Sigmoid colon (tissue), 7 donors: Measurements from ENCODE around the gene PABPN1. TPM values are rescaled to one million over a fixed set of nuclear protein-coding genes. Genes with fewer than 3 reads are reported as not detected.

Source experiments
- DNase-seq: peaks from one replicate; pipeline ENCODE4 v3.0.0-alpha.2; 2019
- H3K27ac ChIP-seq, 4 donors: fragments of 200-600 bp; sonication (generic); one replicate each; pipeline ENCODE4 v1.5.1; 2016 to 2019; ENCODE audit warnings: mild to moderate bottlenecking in 1 of 4
- H3K27me3 ChIP-seq, 3 donors: fragments of 200-600 bp; sonication (generic); one replicate each; pipeline ENCODE4 v1.5.1; 2019; ENCODE audit warnings: mild to moderate bottlenecking in 1 of 3
- H3K36me3 ChIP-seq, 4 donors: fragments of 200-600 bp; sonication (generic); one replicate each; pipeline ENCODE4 v1.5.1; 2016 to 2019
- H3K4me1 ChIP-seq, 4 donors: fragments of 200-600 bp; sonication (generic); one replicate each; pipeline ENCODE4 v1.5.1; 2017 to 2019
- H3K4me3 ChIP-seq, 4 donors: fragments of 200-600 bp; sonication (generic); one replicate each; pipeline ENCODE4 v1.5.1; 2017 to 2019; ENCODE audit warnings: mild to moderate bottlenecking in 2 of 4, moderate library complexity in 1 of 4
- H3K9me3 ChIP-seq, 4 donors: fragments of 200-600 bp in 3 of 4; sonication (generic) in 3 of 4; one replicate each; pipeline versions ENCODE4 v1.5.1 to v1.6.1; 2013 to 2019
- EP300 ChIP-seq, 4 donors: sonication (generic); formaldehyde crosslinking; IDR thresholded peaks; one replicate each; pipeline ENCODE4 v1.6.1; 2017; ENCODE audit warnings: antibody characterized with exemption in 4 of 4
- POLR2A ChIP-seq, 2 donors: fragments of 450-650 bp; IDR thresholded peaks; one replicate each; pipeline ENCODE4 v1.6.1; 2016; ENCODE audit warnings: antibody characterized with exemption in 2 of 2, mild to moderate bottlenecking in 2 of 2, moderate library complexity in 2 of 2
- POLR2AphosphoS5 ChIP-seq, 4 donors: sonication (generic); formaldehyde crosslinking; IDR thresholded peaks; one replicate each; pipeline ENCODE4 v1.6.1; 2017; ENCODE audit warnings: antibody characterized with exemption in 4 of 4
- WGBS, 2 donors: extraction: QIAGEN DNeasy Blood & Tissue Kit; methylation state at CpG; one replicate each; pipeline ENCODE4 v1.1.7; 2013; 5-methylcytosine and 5-hydroxymethylcytosine counted together
- intact Hi-C: fragments of 100-400 bp; cut with DNase I; formaldehyde crosslinking; loops from one replicate; pipeline ENCODE4 v1.15.1; 2023
- polyA plus RNA-seq, 3 donors: library from polyadenylated mRNA; stranded (reverse); fragments of 200-250 nt; gene quantifications; one replicate each; pipeline ENCODE4 v1.2.3, GENCODE V29; 2013
- total RNA-seq, 4 donors: library from RNA; depleted of rRNA; stranded (reverse); fragments of >200 nt; gene quantifications; one replicate each; pipeline ENCODE4 v1.1.0, GENCODE V29; 2016
- TF ChIP-seq, protein P1 (sequence below), 4 experiments: fragments of 450-650 bp in 3 of 4; fragments of 200-600 bp in 1 of 4; IDR thresholded peaks; one replicate each; pipeline ENCODE4 v1.5.1; 2016 to 2019; ENCODE audit warnings: antibody characterized with exemption in 4 of 4, mild to moderate bottlenecking in 3 of 4, moderate library complexity in 2 of 4
- donor health status: healthy with polysubstance abuse.
- donor health status: Bipolar disorder and iron deficiency.
- donor health status: healthy.

PABPN1 gene
- total and polyA plus RNA-seq, 7 donors, result 38.3 to 137 (median 69.1) TPM

DNA sequence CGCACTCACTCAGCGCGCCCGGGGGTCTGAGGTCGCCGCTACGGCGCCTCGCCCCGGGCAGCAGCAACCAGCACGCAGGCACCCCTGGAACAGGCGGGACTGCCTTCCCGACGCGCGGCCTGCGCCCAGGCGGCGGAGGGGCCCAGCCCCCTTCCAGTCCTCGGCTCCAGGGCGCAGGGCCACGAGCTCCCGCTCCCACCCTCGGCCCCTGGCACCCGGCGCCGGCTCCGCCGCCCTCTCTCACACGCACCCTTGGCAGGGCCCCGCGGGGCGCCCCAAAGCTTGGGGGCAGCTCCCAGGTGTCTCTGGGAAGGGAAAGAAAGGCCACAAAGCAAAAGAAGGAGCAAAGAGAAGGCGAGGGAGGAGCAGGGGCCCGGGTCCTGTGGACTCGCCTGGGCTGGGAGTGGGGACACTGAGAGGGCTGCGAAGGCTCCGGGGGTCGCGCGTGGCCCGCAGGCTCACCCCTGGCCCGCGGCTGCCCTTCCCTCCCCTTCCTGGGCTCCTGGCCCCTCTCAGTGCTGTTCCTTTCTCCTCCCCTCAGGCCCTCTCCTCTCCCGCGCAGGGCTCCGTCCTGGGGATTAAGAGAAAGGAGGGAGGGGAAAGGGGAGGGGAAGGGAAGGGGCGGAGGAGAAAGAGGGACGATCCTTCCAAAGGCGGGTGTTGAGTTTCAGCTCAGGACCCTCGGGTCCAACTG lies 44.6 kb downstream of the PABPN1 start:
- Histone ChIP-seq H3K27me3 (no peaks in the 10 kb centered on the region), H3K9me3 (no peaks in the 10 kb centered on the region), H3K4me1 (peaks cover 0 to 58% (median 32%) of the 10 kb centered on the region in 4 donors), H3K4me3 (peak overlapping the region; percentile 42 to 75 (median 65)), H3K36me3 (no peaks in the 10 kb centered on the region), H3K27ac (peak overlapping the region; percentile 92 to 98 (median 94))
- TF ChIP-seq, protein P1, sequence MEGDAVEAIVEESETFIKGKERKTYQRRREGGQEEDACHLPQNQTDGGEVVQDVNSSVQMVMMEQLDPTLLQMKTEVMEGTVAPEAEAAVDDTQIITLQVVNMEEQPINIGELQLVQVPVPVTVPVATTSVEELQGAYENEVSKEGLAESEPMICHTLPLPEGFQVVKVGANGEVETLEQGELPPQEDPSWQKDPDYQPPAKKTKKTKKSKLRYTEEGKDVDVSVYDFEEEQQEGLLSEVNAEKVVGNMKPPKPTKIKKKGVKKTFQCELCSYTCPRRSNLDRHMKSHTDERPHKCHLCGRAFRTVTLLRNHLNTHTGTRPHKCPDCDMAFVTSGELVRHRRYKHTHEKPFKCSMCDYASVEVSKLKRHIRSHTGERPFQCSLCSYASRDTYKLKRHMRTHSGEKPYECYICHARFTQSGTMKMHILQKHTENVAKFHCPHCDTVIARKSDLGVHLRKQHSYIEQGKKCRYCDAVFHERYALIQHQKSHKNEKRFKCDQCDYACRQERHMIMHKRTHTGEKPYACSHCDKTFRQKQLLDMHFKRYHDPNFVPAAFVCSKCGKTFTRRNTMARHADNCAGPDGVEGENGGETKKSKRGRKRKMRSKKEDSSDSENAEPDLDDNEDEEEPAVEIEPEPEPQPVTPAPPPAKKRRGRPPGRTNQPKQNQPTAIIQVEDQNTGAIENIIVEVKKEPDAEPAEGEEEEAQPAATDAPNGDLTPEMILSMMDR (IDR thresholded peaks at IDR 0.05), result no peak
- TF ChIP-seq EP300 (IDR thresholded peaks at IDR 0.05), result no peak
- peak; percentile 65 to 78 for TF ChIP-seq POLR2A (IDR thresholded peaks at IDR 0.05)
- peak; percentile 92 to 95 (median 94) for TF ChIP-seq POLR2AphosphoS5 (IDR thresholded peaks at IDR 0.05)
- WGBS, 2 donors, result 3 to 4% methylated on average over 51 of the region's 51 CpGs
- intact Hi-C loops, result loop anchor here (2.0 to 5.0 kb wide), 3 partner anchors 13 to 191 kb away; partner anchors contain the start of genes NGDN, SLC22A17 and THTPA
- peak; percentile 87 for DNase-seq

DNA sequence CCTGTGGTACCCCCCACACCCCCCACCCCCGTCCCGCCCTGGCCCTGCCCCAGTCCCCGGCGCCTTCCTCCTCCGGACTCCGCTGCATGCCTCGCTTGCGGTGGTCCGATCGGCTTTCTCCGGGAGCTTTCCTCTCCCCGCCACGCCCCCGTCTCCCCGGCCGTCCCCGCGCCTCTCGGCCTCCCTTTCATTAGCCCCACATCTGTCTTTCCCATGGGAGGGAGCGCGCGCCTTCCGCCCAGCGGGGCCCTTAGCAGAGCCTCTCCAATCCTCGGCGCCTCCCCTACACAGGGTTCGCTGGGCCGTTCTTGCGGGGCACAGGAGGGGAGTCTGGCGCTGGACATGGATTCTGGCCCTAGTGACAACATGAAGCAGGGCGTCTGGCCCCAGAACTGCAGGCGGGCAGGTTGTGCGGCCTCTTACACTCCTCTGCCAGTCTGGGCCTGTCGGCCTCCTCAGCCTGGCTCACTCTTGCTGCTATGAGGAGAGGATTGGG lies 45.2 kb downstream of the PABPN1 start:
- Histone ChIP-seq H3K4me1 (peaks cover 0 to 53% (median 32%) of the 10 kb centered on the region in 4 donors), H3K9me3 (no peaks in the 10 kb centered on the region), H3K4me3 (peak overlapping the region; percentile 42 to 75 (median 65)), H3K36me3 (no peaks in the 10 kb centered on the region), H3K27me3 (no peaks in the 10 kb centered on the region), H3K27ac (peak overlapping the region; percentile 92 to 98 (median 94))
- peak; percentile 90 for DNase-seq
- 46 to 51% methylated on average over 34 of the region's 34 CpGs for WGBS, 2 donors
- no peak for TF ChIP-seq POLR2A (IDR thresholded peaks at IDR 0.05)
- TF ChIP-seq, protein P1 (IDR thresholded peaks at IDR 0.05), result no peak
- TF ChIP-seq POLR2AphosphoS5 (IDR thresholded peaks at IDR 0.05), result peak in 1 of 4 donors; percentile 3
- intact Hi-C loops, result loop anchor here (2.0 to 5.0 kb wide), 3 partner anchors 14 to 191 kb away; partner anchors contain the start of genes NGDN, SLC22A17 and THTPA

GRCh38 chr14:23370221-23370620 lies 49.0 kb downstream of the PABPN1 start:
- Histone ChIP-seq H3K27me3 (no peaks in the 10 kb centered on the region), H3K36me3 (no peaks in the 10 kb centered on the region), H3K9me3 (no peaks in the 10 kb centered on the region), H3K4me1 (peaks cover 0 to 17% (median 11%) of the 10 kb centered on the region in 4 donors), H3K4me3 (no peak overlapping the region), H3K27ac (no peak overlapping the region)
- 53 to 73% methylated on average over 1 of the region's 1 CpG for WGBS, 2 donors
- intact Hi-C loops, result no loop called here
- DNase-seq, result no peak
- TF ChIP-seq, protein P1 (IDR thresholded peaks at IDR 0.05), result no peak
- TF ChIP-seq EP300 (IDR thresholded peaks at IDR 0.05) (no peak), POLR2AphosphoS5 (IDR thresholded peaks at IDR 0.05) (no peak), POLR2A (IDR thresholded peaks at IDR 0.05) (no peak)

- no peaks in the 10 kb centered on the region for H3K36me3 ChIP-seq
These were observed 50.6 kb downstream of the PABPN1 start for GRCh38 chr14:23371865-23372264.

More at GRCh38 chr14:23371865-23372264, 50.6 kb downstream of the PABPN1 start:
- H3K27me3 ChIP-seq, result no peaks in the 10 kb centered on the region
- H3K4me1 ChIP-seq, result peaks cover 0 to 6% (median 2%) of the 10 kb centered on the region in 4 donors
- H3K27ac ChIP-seq, result no peak overlapping the region
- TF ChIP-seq POLR2AphosphoS5 (IDR thresholded peaks at IDR 0.05), result no peak
- TF ChIP-seq, protein P1 (IDR thresholded peaks at IDR 0.05), result no peak
- TF ChIP-seq EP300 (IDR thresholded peaks at IDR 0.05), result no peak
- no peaks in the 10 kb centered on the region for H3K9me3 ChIP-seq
- WGBS, 2 donors, result 84 to 92% methylated on average over 1 of the region's 1 CpG
- H3K4me3 ChIP-seq, result no peak overlapping the region
- intact Hi-C loops, result no loop called here
- DNase-seq, result no peak
